ENCODE data around the gene MAGI2. TPM values are rescaled to one million over a fixed set of nuclear protein-coding genes. Genes with fewer than 3 reads are reported as not detected.
A peak's percentile ranks its signal among the peaks of the same experiment; 100 is the strongest.

Gene MAGI2
- total RNA-seq, 2 donors from 2014 or later: 10.3 to 19.2 TPM

DNA sequence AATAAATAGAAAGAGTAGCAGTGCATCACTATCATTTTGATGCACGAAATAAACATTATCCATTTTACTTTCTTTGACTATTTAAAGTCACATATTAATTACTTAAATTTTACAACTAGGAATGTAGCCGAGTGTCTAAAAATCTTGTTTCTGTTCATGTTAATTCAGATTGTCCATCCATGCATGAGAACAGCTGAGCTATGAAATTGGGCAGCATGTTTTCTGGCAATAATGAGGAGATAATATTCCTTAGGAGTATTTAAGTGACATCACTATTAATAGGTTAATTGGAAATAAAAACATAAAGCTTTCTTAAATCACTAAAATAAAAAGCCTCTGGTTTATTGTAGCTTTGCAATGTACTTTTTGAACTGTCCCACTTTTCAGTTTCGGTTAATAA is 1361.1 kb downstream of the MAGI2 start:
- H3K9me3 ChIP-seq (ENCODE audit: control insufficient read depth, low read length): no peaks in the 10 kb centered on the region
- no peak overlapping the region for H3K4me3 ChIP-seq (ENCODE audit: low read length)
- H3K36me3 Mint-ChIP-seq (ENCODE audit: low read depth): no peaks in the 10 kb centered on the region
- no peak overlapping the region for H3K27ac ChIP-seq (ENCODE audit: low read depth, low read length)
- peaks cover 3% of the 10 kb centered on the region for H3K4me1 Mint-ChIP-seq
- H3K27me3 ChIP-seq (ENCODE audit: control insufficient read depth, insufficient read depth, low read length, poor library complexity, severe bottlenecking): no peaks in the 10 kb centered on the region
- no peaks in the 10 kb centered on the region for H3K27me3 Mint-ChIP-seq (ENCODE audit: insufficient read depth)
- H3K36me3 ChIP-seq (ENCODE audit: control insufficient read depth, insufficient read depth, low read length): no peaks in the 10 kb centered on the region
- H3K4me1 ChIP-seq (ENCODE audit: control insufficient read depth, insufficient read depth, low read length): no peaks in the 10 kb centered on the region
- peaks cover 3% of the 10 kb centered on the region for H3K9me3 Mint-ChIP-seq
- H3K4me3 Mint-ChIP-seq: no peak overlapping the region
- H3K9ac ChIP-seq (ENCODE audit: extremely low read depth, low read length, poor library complexity, severe bottlenecking): no peak overlapping the region
- no peak overlapping the region for H3K27ac Mint-ChIP-seq
- no peak for TF ChIP-seq CTCF (conservative IDR thresholded peaks at IDR 0.05)
- DNase-seq: no peak
- WGBS, 2 experiments (ENCODE audit: insufficient coverage in 1 of 2, insufficient read length in 1 of 2): 90 to 100% methylated on average over 1 to 3 of the region's 3 CpGs

DNA sequence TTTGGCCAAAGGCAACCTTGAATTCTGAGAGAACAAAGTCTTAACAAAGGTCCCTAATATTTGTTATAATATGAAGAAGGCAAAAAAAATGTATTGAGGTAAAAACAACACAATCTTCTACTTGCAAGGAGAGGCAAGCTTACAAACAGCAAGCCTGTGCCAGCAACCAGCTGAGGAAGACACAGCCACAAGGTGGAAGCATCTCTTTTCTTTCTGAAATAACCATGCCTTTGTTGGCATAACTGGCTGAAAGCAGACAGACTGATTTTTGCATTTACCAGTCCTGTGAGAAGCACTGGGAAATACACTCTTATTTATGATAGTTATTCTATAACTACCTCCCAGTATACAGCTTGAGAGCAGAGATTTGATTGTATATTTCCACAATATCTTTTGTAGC is 1362.9 kb downstream of the MAGI2 start:
- Mint-ChIP-seq H3K36me3 (ENCODE audit: low read depth) (no peaks in the 10 kb centered on the region), H3K27ac (no peak overlapping the region)

DNA sequence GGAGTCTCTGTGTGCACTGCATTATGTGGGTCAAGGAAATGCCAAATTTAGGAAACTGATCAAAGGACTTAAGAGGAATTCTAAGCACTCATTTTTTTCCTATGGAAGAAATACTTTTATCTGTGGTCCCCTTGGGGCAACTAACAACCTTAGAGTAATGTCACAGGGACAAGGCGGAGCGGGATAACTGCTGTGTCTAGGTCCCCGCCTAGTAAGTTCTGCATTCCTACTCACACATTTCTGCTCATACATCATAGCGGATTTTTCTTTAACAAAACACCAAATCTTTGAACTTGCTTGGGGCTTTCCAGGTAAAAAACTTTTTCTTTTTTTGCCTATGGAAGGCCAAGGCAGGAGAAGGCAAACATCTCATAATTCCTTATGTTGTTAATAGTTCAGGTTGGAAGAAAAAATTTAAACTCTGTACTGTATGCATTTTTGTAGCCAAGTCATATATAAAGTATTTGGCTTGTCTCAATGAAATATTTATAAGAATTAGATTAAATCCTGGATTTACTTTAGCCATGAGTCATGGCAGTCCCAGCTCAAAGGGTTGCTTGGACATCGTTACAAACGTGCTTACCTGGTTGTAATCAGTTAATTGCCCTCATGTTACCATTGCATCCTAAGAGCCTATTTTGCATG is 1369.9 kb downstream of the MAGI2 start:
- H3K27me3 ChIP-seq (ENCODE audit: control insufficient read depth, insufficient read depth, low read length, poor library complexity, severe bottlenecking): no peaks in the 10 kb centered on the region
- no peak overlapping the region for H3K27ac ChIP-seq (ENCODE audit: low read depth, low read length)
- H3K4me3 Mint-ChIP-seq: no peak overlapping the region
- 94 to 100% methylated on average over 2 to 6 of the region's 6 CpGs for WGBS, 2 experiments (ENCODE audit: insufficient coverage in 1 of 2, insufficient read length in 1 of 2)
- H3K4me3 ChIP-seq (ENCODE audit: low read length): no peak overlapping the region
- no peaks in the 10 kb centered on the region for H3K9me3 Mint-ChIP-seq
- TF ChIP-seq CTCF (conservative IDR thresholded peaks at IDR 0.05): no peak
- no peaks in the 10 kb centered on the region for H3K27me3 Mint-ChIP-seq (ENCODE audit: insufficient read depth)
- no peak overlapping the region for H3K9ac ChIP-seq (ENCODE audit: extremely low read depth, low read length, poor library complexity, severe bottlenecking)
- no peaks in the 10 kb centered on the region for H3K9me3 ChIP-seq (ENCODE audit: control insufficient read depth, low read length)
- peaks cover 3% of the 10 kb centered on the region for H3K4me1 ChIP-seq (ENCODE audit: control insufficient read depth, insufficient read depth, low read length)
- no peak for DNase-seq
- no peak overlapping the region for H3K27ac Mint-ChIP-seq
- H3K36me3 ChIP-seq (ENCODE audit: control insufficient read depth, insufficient read depth, low read length): no peaks in the 10 kb centered on the region
- H3K4me1 Mint-ChIP-seq: peaks cover 8% of the 10 kb centered on the region
- H3K36me3 Mint-ChIP-seq (ENCODE audit: low read depth): no peaks in the 10 kb centered on the region

More for the DNA sequence above, 1362.9 kb downstream of the MAGI2 start:
- TF ChIP-seq CTCF (conservative IDR thresholded peaks at IDR 0.05): peak; percentile 59
- Mint-ChIP-seq H3K9me3 (no peaks in the 10 kb centered on the region), H3K4me3 (no peak overlapping the region), H3K4me1 (peaks cover 3% of the 10 kb centered on the region), H3K27me3 (ENCODE audit: insufficient read depth) (no peaks in the 10 kb centered on the region)
- no peaks in the 10 kb centered on the region for H3K36me3 ChIP-seq (ENCODE audit: control insufficient read depth, insufficient read depth, low read length)
- H3K9me3 ChIP-seq (ENCODE audit: control insufficient read depth, low read length): no peaks in the 10 kb centered on the region
- no peak for DNase-seq
- H3K27ac ChIP-seq (ENCODE audit: low read depth, low read length): no peak overlapping the region
- no peak overlapping the region for H3K4me3 ChIP-seq (ENCODE audit: low read length)
- H3K9ac ChIP-seq (ENCODE audit: extremely low read depth, low read length, poor library complexity, severe bottlenecking): no peak overlapping the region
- H3K4me1 ChIP-seq (ENCODE audit: control insufficient read depth, insufficient read depth, low read length): no peaks in the 10 kb centered on the region
- no peaks in the 10 kb centered on the region for H3K27me3 ChIP-seq (ENCODE audit: control insufficient read depth, insufficient read depth, low read length, poor library complexity, severe bottlenecking)
